Measurements from ENCODE around the gene ETFA. TPM values are rescaled to one million over a fixed set of nuclear protein-coding genes. Genes with fewer than 3 reads are reported as not detected.

The ETFA gene
- total and polyA plus RNA-seq, 2 experiments from 2014 or later, result 117 to 303 TPM

GRCh38 chr15:76168237-76168984 lies 142.9 kb downstream of the ETFA start:
- no peaks in the 10 kb centered on the region for H3K27me3 ChIP-seq
- H3K27ac ChIP-seq, result no peak overlapping the region
- DNase-seq (ENCODE audit: low read depth in 1 of 2, low spot score in 1 of 2), result no peak
- no peak overlapping the region for H3K4me3 ChIP-seq
- TF ChIP-seq CTCF (IDR thresholded peaks at IDR 0.05; ENCODE audit: low read depth, low read length), result no peak
- no peaks in the 10 kb centered on the region for H3K36me3 ChIP-seq
- no peaks in the 10 kb centered on the region for H3K4me1 ChIP-seq (ENCODE audit: low read depth)
- H3K9me3 ChIP-seq (ENCODE audit: low read depth), result no peaks in the 10 kb centered on the region

- no peaks in the 10 kb centered on the region for H3K27me3 ChIP-seq
- no peak for TF ChIP-seq CTCF (IDR thresholded peaks at IDR 0.05; ENCODE audit: low read depth, low read length)
- no peak overlapping the region for H3K27ac ChIP-seq
- H3K36me3 ChIP-seq, result no peaks in the 10 kb centered on the region
- H3K9me3 ChIP-seq (ENCODE audit: low read depth), result no peaks in the 10 kb centered on the region
- H3K4me1 ChIP-seq (ENCODE audit: low read depth), result no peaks in the 10 kb centered on the region
- no peak for DNase-seq (ENCODE audit: low read depth in 1 of 2, low spot score in 1 of 2)
- no peak overlapping the region for H3K4me3 ChIP-seq
These were observed 145.3 kb downstream of the ETFA start for GRCh38 chr15:76165951-76166350.

Other genes starting within 250 kb of the ETFA start
- gene ISL2, start 25.3 kb upstream of the ETFA start, total RNA-seq, result not detected in 2 replicates
- gene ISL2, start 25.3 kb upstream of the ETFA start, polyA plus RNA-seq, result not detected in 2 replicates

Measured in cardiac muscle cell (in vitro differentiated cells and primary cell).